Stimulated activated CD8-positive, alpha-beta memory T cell treated with anti-CD3 and anti-CD28 coated beads, Interleukin-12 subunit alpha, Interleukin-12 subunit beta, amount 100 ng/mL, for 1 hour (primary cell): Measurements from ENCODE around the gene TMEM108.

Experiments
- DNase-seq: peaks from one replicate; pipeline ENCODE4 v3.0.0-alpha.2; 2020; ENCODE audit warnings: low read depth

Gene TMEM108

DNA sequence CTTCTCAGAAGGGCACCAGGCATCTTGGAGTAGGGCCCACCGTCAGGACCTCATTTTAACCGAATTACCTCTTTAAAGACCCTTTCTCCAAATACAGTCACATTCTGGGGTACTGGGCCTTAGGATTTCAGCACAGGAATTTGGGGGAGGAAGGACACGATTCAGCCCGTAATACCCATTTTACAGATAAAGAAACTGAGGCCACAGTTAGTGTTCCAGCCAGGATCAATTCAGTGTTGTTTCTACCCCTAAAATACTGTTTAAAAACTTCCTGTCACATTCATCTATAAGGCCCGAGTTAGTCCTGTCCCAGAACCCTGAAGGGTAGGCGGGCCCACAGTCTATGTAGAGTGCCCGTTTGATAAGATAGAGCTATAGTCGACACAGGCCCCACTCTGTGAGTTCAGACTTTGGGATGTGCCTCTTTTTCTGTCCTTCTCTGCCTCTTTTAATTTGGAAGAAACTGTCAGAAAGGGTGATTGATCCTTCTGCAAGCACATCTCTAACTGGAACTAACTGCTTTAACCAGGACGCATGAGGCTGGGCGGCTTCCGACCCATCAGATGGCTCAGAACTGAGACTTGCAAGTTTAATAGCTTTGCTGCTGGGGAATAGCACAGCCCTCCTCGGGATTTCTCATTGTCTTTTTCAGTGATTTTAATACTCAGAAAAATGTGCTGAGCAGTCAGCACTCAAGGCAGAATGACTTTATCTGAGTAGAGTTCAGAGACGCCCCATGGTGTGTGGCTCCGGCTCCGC, 381.1 kb downstream of the TMEM108 start:
- DNase-seq: no peak

DNA sequence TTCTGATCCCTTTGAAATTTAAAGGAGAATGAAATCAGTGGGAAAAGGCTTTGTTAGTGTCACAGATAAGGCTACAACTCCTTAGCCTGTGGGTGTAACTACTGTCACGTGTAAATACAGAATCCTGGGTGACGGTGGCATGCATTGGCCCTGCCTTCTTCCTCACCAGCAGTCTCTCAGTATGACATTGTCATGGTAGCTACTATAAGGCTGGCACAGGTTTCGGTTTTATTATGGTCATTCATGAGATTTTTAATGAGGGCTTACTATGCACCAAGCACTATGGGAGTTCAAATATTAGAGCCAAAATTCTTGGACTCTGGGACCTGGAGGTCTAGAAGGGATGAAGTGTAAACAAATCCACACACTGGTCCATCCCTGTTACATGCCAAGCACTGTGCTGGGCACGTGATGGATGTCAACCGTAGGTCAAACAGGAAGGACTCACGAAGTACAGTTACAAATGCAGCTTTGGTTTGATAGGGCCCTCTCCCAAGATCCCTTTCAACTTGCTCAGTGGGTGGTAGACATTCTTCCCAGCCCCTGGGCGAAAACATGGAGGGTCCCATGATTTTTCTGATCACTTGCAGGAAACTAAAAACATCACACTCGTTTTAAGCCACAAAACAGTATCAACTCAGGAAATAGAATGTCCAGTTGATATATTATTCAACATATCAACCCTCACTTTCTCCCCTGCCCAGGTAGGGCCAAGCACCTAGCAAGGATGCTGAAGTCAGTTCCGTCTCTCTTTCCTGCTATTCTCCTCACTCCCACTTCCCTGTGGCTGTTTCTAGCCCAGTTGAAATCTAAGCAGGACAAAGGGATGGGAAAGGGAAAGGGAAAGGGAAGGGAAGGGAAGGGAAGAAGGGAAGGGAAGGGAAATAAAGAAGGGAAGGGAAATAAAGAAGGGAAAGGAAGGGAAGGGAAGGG, 387.0 kb downstream of the TMEM108 start:
- no peak for DNase-seq

DNA sequence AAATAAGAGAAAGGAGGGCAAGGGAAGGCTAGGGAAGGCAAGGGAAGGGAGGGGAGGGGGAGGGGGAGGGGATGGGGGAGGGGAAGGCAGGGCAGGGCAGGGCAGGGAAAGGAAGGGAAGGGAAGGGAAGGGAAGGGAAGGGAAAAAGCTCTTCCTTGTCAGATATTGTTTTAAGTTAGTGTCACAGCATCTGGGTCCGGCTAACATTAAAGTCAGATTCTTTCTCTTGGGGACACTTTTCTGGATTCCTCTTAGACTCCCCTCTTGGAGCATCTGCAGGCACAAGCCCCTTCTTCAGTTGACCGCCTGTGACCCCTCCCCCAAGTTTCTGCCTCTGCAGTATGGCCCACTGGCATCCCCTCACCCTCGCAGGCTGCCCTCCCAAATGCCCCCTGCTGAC, 387.7 kb downstream of the TMEM108 start:
- no peak for DNase-seq

DNA sequence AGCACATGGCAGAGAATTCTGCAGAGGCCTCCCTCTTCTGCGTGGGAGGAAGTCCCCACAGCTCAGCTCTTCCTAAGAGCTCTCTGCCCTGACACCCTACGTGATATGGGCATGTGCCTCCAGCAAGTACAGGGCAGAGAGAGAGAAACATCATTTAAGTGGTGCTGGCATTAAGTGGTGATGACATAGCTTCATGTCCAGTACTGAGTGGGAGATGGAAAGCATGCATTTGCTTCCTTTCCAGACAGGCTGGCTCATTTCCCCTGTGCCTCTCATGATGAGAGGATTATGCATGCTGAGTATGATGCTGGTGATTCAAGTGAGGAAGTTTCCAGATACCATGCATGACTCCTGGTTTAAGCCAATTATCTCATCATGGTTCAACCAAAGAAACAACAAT, 388.5 kb downstream of the TMEM108 start:
- no peak for DNase-seq

GRCh38 chr3:133428552-133428951, 390.4 kb downstream of the TMEM108 start:
- DNase-seq: no peak

- DNase-seq: no peak
Observed at GRCh38 chr3:133429063-133429462, 390.9 kb downstream of the TMEM108 start.

- no peak for DNase-seq
Observed at GRCh38 chr3:133439563-133439962, 401.4 kb downstream of the TMEM108 start.

- DNase-seq: no peak
Observed at GRCh38 chr3:133440652-133441051, 402.5 kb downstream of the TMEM108 start.

GRCh38 chr3:133441867-133442270, 403.7 kb downstream of the TMEM108 start:
- DNase-seq: no peak

GRCh38 chr3:133442518-133442917, 404.3 kb downstream of the TMEM108 start:
- DNase-seq: no peak

DNA sequence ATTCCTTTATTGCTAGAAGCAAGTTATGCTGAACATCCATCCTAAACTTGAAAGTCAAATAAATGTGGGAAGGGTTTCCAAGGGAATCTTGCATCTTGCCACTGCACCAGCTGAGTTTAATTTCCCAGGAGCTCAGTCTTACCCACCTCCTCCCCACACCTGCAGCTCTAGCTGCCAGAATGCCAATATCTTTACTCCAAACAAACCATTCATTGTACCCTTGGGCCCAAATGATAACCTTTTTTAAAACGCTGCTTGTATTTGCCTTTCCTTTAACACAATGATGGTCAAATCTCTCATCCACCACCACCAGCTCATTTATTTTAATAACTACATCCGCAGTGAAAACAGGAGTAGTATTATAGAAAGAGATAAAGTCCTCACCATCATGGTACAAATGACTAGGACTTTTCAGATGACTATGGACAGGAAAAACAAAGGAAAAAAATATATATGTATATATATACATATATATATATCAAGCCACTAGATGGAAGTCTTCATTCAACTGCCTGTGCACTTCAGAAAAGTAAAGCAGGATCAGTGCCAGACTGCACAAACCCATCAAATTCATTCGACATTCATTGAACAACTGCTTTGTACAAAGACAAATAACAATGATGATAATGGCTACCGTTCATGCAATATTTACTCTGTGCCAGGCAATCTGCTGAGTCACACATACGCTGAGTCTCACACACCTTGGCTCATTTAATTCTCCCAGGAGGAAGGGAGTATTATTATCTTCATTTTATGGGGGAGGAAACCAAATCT, 405.6 kb downstream of the TMEM108 start:
- no peak for DNase-seq

DNA sequence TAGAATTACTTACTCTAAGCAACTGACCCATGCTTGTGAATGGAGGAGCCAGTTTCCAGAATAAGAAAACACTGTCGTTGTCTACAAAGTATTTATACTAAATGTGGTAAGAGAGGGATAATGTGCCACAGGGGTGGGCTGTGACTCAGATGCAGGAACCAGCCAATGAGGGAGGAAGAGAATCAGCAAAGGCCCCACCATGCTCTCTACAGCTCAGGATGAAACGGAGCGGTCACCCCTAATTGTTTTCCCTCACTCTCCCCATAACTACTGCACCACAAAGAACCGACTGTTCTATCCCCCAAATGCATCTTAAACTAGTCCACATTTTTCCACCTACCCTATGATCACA, 406.2 kb downstream of the TMEM108 start:
- DNase-seq: no peak

DNA sequence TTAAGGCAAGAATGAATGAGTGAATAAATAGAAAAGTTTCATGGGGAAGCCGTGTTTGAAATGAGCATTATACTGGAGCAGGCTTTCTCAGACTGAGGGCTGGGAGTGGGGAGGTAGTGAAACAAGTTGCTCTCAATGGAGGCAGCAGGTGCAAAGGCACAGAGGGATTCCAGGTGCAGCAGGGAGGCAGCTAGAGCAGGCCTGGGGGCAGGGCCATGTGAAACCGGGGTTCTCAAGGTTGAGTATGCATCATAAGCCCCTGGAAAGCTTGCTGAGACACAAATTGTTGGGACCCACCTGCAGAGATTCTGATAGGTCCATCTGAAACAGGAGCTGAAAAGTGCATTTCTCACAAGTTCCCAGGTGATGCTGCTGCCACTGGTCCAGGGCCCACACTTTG, 406.9 kb downstream of the TMEM108 start:
- no peak for DNase-seq
